GM12865 (cell line): ENCODE results near the gene HOXD10.

Experiments
- DNase-seq: peaks from one replicate; pipeline ENCODE4 v3.0.0; 2010; ENCODE audit warnings: low read depth
- H3K4me3 ChIP-seq: 2 replicates; pipeline ENCODE4 v1.5.1; 2011; ENCODE audit warnings: mild to moderate bottlenecking, low read depth, low read length, control low read depth
- TF ChIP-seq, protein P1 (sequence below): IDR thresholded peaks from 2 replicates; pipeline ENCODE4 v1.5.1; 2011; ENCODE audit warnings: low read length, control low read depth, low read depth, inconsistent platforms; ENCODE audit not compliant: insufficient read depth; ENCODE audit errors: missing control alignments

HOXD10 gene

DNA sequence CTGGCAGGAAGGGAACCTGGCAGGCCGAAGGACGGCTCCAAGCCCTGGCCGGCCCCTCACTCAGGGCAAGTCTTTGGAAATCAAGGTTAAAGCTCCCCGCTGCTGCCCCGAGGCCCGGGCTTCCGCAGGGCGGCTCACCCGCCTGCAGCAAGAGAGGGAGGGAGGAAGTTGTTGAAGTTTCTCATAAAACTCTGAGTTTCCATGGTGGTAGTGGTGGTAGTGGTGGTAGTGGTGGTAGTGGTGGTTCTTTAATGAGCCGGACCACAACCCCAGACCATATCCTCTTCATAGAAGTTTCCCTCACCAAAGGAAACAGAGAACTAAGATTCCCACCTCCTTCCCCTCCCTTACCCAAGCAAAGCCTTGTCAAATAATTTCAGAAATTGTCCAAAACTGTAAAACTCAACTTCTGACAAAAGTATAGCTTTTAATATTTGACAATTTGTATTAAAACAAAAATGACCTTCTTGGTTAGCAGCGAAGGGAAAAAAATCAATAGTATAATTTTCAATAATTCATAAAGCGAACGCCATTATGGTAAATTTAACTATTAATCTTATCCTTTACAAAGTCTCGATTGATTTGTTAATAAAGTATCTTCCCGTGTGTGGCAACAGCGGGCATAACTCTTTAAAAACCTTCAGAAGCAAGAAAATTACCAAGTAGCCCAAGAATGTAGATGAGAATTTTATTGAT, 1.5 kb upstream of the HOXD10 start:
- no peak overlapping the region for H3K4me3 ChIP-seq
- no peak for DNase-seq
- TF ChIP-seq, protein P1, sequence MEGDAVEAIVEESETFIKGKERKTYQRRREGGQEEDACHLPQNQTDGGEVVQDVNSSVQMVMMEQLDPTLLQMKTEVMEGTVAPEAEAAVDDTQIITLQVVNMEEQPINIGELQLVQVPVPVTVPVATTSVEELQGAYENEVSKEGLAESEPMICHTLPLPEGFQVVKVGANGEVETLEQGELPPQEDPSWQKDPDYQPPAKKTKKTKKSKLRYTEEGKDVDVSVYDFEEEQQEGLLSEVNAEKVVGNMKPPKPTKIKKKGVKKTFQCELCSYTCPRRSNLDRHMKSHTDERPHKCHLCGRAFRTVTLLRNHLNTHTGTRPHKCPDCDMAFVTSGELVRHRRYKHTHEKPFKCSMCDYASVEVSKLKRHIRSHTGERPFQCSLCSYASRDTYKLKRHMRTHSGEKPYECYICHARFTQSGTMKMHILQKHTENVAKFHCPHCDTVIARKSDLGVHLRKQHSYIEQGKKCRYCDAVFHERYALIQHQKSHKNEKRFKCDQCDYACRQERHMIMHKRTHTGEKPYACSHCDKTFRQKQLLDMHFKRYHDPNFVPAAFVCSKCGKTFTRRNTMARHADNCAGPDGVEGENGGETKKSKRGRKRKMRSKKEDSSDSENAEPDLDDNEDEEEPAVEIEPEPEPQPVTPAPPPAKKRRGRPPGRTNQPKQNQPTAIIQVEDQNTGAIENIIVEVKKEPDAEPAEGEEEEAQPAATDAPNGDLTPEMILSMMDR, result no peak

DNA sequence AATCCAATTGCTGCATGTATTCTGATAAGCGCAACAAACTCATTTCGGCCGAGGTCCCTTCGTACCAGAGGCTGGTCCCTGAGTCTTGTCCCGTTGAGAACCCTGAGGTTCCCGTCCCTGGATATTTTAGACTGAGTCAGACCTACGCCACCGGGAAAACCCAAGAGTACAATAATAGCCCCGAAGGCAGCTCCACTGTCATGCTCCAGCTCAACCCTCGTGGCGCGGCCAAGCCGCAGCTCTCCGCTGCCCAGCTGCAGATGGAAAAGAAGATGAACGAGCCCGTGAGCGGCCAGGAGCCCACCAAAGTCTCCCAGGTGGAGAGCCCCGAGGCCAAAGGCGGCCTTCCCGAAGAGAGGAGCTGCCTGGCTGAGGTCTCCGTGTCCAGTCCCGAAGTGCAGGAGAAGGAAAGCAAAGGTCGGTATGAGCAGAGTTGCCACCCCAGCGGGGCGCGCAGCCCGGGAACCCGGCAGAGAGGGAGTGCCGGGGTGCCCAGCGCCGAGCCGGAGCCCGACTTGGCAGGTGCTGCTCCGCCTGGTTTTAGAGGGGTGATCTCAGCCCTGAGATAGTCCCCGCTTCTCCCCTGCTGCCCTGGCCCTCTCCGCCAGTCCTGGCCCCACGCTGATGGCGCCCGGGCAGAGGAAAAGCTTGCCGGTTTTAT, 714 bp downstream of the HOXD10 start:
- no peak for DNase-seq
- H3K4me3 ChIP-seq, result no peak overlapping the region
- TF ChIP-seq, protein P1, result no peak

DNA sequence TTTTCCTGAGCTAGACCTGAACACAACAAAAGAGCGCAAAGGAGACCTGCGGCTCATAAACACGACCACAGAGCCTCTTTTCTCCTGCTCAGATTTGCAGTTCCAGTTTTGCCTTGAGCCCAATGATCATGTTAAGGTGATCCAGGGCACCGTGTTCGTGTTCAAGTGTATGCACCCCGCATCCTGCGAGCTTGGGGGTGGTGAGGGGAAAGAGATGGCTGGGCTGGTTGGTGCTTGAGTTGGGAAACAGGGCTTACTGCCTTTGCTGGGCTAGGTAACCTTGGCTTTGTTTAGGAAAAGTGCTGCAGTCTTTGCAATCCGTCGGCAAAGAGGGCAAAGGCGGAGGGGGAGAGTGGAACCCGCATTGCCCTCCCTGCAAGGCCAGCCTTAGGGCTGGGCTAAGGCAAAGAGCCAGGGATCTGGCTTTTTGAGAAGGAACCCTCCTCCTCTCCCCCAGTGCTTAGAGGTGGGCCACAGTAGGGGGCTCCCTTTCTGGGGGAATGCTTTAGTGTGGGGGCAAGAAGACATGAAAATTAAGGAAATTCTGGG, 1.3 kb downstream of the HOXD10 start:
- TF ChIP-seq, protein P1, result no peak
- DNase-seq, result no peak
- no peak overlapping the region for H3K4me3 ChIP-seq

DNA sequence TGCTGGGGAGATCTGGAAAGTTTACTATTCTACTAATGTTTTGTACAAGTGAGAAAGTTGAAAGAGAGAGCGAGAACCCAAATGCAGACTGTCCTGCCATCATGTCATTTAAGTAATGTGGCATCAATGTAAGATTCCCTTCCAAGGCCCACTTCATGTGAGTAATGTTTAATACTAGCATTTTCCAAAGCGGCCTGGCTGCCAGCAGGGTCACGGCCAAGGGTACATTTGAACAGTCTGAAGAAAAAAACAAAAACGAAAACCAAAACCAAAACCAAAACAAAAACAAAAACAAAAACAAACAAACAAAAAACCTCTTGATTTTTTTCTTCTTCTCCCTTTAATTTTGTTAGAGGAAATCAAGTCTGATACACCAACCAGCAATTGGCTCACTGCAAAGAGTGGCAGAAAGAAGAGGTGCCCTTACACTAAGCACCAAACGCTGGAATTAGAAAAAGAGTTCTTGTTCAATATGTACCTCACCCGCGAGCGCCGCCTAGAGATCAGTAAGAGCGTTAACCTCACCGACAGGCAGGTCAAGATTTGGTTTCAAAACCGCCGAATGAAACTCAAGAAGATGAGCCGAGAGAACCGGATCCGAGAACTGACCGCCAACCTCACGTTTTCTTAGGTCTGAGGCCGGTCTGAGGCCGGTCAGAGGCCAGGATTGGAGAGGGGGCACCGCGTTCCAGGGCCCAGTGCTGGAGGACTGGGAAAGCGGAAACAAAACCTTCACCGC, 2.2 kb downstream of the HOXD10 start:
- TF ChIP-seq, protein P1, result peak; percentile 38
- no peak overlapping the region for H3K4me3 ChIP-seq
- DNase-seq, result peak; percentile 58

DNA sequence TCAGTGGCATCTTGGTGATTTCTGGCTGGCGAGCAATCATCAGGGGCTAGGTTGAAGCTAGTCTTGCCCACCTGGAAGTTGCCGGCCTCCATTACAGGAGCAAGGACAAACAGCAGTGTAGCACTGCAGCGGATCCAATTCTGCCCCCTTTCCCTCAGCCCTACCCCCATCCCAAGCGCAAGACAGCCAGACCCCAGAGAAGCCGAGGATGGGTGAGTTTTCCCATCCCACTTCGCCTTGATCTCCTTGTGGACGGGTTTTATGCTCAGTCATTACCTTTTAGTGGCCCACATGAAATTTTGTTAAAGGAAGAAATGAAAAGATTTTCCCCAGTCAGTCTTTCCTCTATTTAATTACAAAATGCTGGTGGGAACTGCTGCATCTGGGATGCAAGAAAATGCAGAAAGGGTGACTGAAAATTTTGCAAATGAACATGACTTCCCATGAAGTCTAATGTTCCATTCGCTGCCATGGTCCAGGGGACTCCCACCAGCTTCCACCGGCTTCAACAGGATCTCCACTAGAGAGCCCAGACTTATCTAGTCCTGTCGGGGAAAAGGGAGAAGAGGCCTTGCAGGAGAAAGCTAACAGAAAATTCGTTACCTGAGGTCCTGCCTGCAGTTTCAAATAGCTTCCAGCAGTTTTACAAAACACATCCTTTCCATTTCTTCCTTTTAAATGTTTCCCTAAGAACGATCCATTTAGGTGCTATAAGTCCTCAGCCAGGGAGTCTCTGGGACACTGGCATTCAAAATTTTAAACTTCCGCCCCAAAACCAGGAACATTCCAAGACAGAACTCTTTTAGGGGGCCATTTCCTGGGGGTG, 4.0 kb downstream of the HOXD10 start:
- no peak overlapping the region for H3K4me3 ChIP-seq
- DNase-seq, result no peak

More for the DNA sequence above, 4.0 kb downstream of the HOXD10 start:
- TF ChIP-seq, protein P1, result no peak
